Endodermal cell (in vitro differentiated cells): ENCODE results near the gene RBCK1. TPM values are rescaled to one million over a fixed set of nuclear protein-coding genes. Genes with fewer than 3 reads are reported as not detected.

Experiments used
- DNase-seq: peaks from one replicate; pipeline ENCODE4 v3.0.0-alpha.2; 2017
- H3K27ac ChIP-seq: 2 replicates; pipeline ENCODE4 v1.5.1; 2013; ENCODE audit warnings: mild to moderate bottlenecking, low read depth, low read length, moderate library complexity
- H3K27me3 ChIP-seq: 2 replicates; pipeline ENCODE4 v1.6.1; 2013; ENCODE audit warnings: mild to moderate bottlenecking, low read length, moderate library complexity; ENCODE audit not compliant: insufficient read depth, control insufficient read depth, poor library complexity, severe bottlenecking
- H3K36me3 ChIP-seq: 2 replicates; pipeline ENCODE4 v1.7.0; 2013; ENCODE audit warnings: mild to moderate bottlenecking, low read length, moderate library complexity; ENCODE audit not compliant: control insufficient read depth, insufficient read depth
- H3K4me1 ChIP-seq: one replicate; pipeline ENCODE4 v1.7.0; 2013; ENCODE audit warnings: low read length; ENCODE audit not compliant: control insufficient read depth, insufficient read depth
- H3K4me3 ChIP-seq: 2 replicates; pipeline ENCODE4 v1.5.1; 2013; ENCODE audit warnings: mild to moderate bottlenecking, low read length, moderate library complexity
- H3K9ac ChIP-seq: 2 replicates; pipeline ENCODE4 v1.6.1; 2013; ENCODE audit warnings: mild to moderate bottlenecking, low read length, moderate library complexity; ENCODE audit not compliant: poor library complexity, severe bottlenecking; ENCODE audit errors: extremely low read depth
- H3K9me3 ChIP-seq: 2 replicates; pipeline ENCODE4 v1.6.1; 2013; ENCODE audit warnings: mild to moderate bottlenecking, low read length, moderate library complexity; ENCODE audit not compliant: control insufficient read depth
- H3K27ac Mint-ChIP-seq: 2 replicates; pipeline ENCODE4 v1.8.0; 2020; ENCODE audit warnings: mixed read lengths
- H3K27me3 Mint-ChIP-seq: 2 replicates; pipeline ENCODE4 v1.8.0; 2021; ENCODE audit warnings: mild to moderate bottlenecking, mixed read lengths; ENCODE audit not compliant: insufficient read depth
- H3K36me3 Mint-ChIP-seq: 2 replicates; pipeline ENCODE4 v1.8.0; 2020; ENCODE audit warnings: low read depth, mixed read lengths
- H3K4me1 Mint-ChIP-seq: 2 replicates; pipeline ENCODE4 v1.8.0; 2020; ENCODE audit warnings: mixed read lengths
- H3K4me3 Mint-ChIP-seq: 2 replicates; pipeline ENCODE4 v1.8.0; 2020; ENCODE audit warnings: mild to moderate bottlenecking, moderate library complexity, mixed read lengths
- H3K9me3 Mint-ChIP-seq: 2 replicates; pipeline ENCODE4 v1.8.0; 2020; ENCODE audit warnings: mild to moderate bottlenecking, mixed read lengths
- WGBS, 2 experiments: methylation state at CpG; one replicate each; pipeline versions ENCODE4 v1.1.5 to v1.1.7; 2013; ENCODE audit warnings: missing lambda C conversion rate in 2 of 2, mixed read lengths in 1 of 2; ENCODE audit not compliant: insufficient coverage in 1 of 2, insufficient read length in 1 of 2; 5-methylcytosine and 5-hydroxymethylcytosine counted together
- total RNA-seq, 2 donors: library from RNA; stranded (reverse); fragmentation: NEBNext Ultra II Directional in 1 of 2; extraction: Animal tissue kit (Norgen Biotek cat#: 25700) in 1 of 2; gene quantifications; 2 replicates in 1 of 2; 3 replicates in 1 of 2; pipeline ENCODE4 v1.2.1, GENCODE V29; 2021
- TF ChIP-seq, protein P1 (sequence below): fragments of 200-600 bp; sonication (generic); conservative IDR thresholded peaks from 2 replicates; pipeline ENCODE4 v1.5.0; 2021; ENCODE audit warnings: antibody characterized with exemption, mild to moderate bottlenecking

The RBCK1 gene
- total RNA-seq, 2 donors from 2014 or later, result 61.7 to 63.7 TPM

DNA sequence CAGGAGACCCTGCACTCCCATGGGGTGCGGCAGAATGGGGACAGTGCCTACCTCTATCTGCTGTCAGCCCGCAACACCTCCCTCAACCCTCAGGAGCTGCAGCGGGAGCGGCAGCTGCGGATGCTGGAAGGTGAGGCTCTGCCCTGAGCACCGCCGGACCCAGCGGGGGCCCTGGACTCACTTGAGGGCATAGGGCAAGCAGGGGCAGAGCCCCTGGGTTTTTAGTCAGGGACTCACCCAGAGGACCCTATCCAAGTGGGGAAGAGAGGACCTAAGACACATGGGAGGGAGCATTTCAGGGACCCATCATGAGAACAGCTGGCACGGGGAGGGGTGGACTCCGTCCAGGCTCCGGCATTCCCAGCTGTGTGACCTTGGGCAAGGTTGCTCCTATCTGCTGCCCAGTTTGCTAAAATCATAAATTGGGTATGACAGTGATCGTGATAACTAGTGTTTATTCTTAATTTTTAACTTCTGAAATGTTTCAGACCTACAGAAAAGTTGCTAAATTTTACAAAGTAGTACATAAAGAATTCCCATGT is 9.8 kb downstream of the RBCK1 start:
- Histone ChIP-seq H3K27me3 (no peaks in the 10 kb centered on the region), H3K9me3 (no peaks in the 10 kb centered on the region), H3K4me1 (no peaks in the 10 kb centered on the region), H3K9ac (no peak overlapping the region), H3K27ac (no peak overlapping the region), H3K4me3 (no peak overlapping the region), H3K36me3 (peaks cover 33% of the 10 kb centered on the region)
- Mint-ChIP-seq H3K27ac (no peak overlapping the region), H3K27me3 (no peaks in the 10 kb centered on the region), H3K9me3 (no peaks in the 10 kb centered on the region), H3K4me1 (peaks cover 4% of the 10 kb centered on the region), H3K36me3 (peaks cover 57% of the 10 kb centered on the region), H3K4me3 (no peak overlapping the region)
- WGBS, 2 experiments, result 88 to 93% methylated on average over 6 to 12 of the region's 12 CpGs
- no peak for DNase-seq
- TF ChIP-seq, protein P1, sequence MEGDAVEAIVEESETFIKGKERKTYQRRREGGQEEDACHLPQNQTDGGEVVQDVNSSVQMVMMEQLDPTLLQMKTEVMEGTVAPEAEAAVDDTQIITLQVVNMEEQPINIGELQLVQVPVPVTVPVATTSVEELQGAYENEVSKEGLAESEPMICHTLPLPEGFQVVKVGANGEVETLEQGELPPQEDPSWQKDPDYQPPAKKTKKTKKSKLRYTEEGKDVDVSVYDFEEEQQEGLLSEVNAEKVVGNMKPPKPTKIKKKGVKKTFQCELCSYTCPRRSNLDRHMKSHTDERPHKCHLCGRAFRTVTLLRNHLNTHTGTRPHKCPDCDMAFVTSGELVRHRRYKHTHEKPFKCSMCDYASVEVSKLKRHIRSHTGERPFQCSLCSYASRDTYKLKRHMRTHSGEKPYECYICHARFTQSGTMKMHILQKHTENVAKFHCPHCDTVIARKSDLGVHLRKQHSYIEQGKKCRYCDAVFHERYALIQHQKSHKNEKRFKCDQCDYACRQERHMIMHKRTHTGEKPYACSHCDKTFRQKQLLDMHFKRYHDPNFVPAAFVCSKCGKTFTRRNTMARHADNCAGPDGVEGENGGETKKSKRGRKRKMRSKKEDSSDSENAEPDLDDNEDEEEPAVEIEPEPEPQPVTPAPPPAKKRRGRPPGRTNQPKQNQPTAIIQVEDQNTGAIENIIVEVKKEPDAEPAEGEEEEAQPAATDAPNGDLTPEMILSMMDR, result no peak

DNA sequence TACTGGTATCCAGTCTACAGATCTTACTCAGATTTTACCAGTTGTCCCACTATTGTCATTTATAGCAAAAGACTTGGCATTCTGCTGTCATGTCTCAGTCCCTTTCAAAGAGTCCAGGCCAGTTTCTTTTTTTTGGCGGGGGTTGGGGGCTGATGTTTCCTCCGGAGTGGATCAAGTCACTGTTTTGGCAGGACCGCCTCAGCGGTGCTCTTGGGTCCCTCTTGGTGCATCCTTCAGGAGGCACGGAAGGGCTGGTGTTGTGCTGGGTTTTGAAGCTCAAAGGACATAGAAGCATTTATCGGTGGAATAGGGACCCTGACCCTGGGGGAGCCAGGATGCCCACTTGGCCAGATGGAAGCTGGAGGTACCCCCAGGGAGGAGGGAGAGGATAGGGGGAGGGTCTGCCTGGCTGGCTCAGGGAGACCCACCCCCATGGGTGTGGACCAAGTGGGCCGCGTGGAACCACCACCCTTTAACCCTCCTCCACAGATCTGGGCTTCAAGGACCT is 10.8 kb downstream of the RBCK1 start:
- WGBS, 2 experiments, result 95 to 100% methylated on average over 1 to 8 of the region's 8 CpGs
- Mint-ChIP-seq H3K9me3 (no peaks in the 10 kb centered on the region), H3K4me1 (peaks cover 4% of the 10 kb centered on the region), H3K27ac (no peak overlapping the region), H3K4me3 (no peak overlapping the region), H3K27me3 (no peaks in the 10 kb centered on the region), H3K36me3 (peaks cover 53% of the 10 kb centered on the region)
- no peak overlapping the region for H3K27ac ChIP-seq
- TF ChIP-seq, protein P1, result no peak
- H3K36me3 ChIP-seq, result peaks cover 38% of the 10 kb centered on the region
- no peak overlapping the region for H3K9ac ChIP-seq
- no peaks in the 10 kb centered on the region for H3K4me1 ChIP-seq
- H3K4me3 ChIP-seq, result no peak overlapping the region
- no peaks in the 10 kb centered on the region for H3K27me3 ChIP-seq
- DNase-seq, result no peak
- no peaks in the 10 kb centered on the region for H3K9me3 ChIP-seq

DNA sequence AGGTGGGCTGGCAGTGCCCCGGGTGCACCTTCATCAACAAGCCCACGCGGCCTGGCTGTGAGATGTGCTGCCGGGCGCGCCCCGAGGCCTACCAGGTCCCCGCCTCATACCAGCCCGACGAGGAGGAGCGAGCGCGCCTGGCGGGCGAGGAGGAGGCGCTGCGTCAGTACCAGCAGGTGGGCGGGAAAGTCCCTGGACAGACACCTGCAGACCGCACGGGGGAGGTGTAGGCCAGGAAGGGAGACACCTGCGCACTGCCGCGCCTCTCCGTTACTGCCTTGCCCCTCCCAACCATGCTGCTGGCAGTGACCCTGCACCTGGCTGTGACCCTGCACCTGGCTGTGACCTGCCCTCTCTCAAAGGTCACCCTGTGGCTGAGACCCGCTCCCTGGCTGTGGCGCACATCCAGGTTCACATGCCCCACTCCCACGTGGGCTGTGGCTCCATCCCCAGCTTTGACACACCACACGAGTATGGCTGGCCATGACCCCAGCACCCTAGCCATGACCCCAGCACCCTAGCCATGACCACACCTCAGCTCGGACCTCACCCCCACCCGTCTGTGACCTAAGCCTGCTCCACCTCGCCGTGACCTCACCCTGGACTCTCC is 11.6 kb downstream of the RBCK1 start:
- H3K36me3 ChIP-seq, result peaks cover 41% of the 10 kb centered on the region
- H3K27ac Mint-ChIP-seq, result no peak overlapping the region
- H3K27me3 ChIP-seq, result no peaks in the 10 kb centered on the region
- H3K27ac ChIP-seq, result no peak overlapping the region
- 96 to 98% methylated on average over 19 to 32 of the region's 32 CpGs for WGBS, 2 experiments
- no peak overlapping the region for H3K4me3 Mint-ChIP-seq
- H3K36me3 Mint-ChIP-seq, result peaks cover 59% of the 10 kb centered on the region
- no peaks in the 10 kb centered on the region for H3K9me3 Mint-ChIP-seq
- no peak overlapping the region for H3K9ac ChIP-seq
- H3K4me1 Mint-ChIP-seq, result peaks cover 4% of the 10 kb centered on the region
- H3K4me3 ChIP-seq, result no peak overlapping the region
- TF ChIP-seq, protein P1, result no peak
- no peaks in the 10 kb centered on the region for H3K4me1 ChIP-seq
- H3K27me3 Mint-ChIP-seq, result no peaks in the 10 kb centered on the region
- H3K9me3 ChIP-seq, result no peaks in the 10 kb centered on the region
- DNase-seq, result no peak
